ENCODE results near the gene FAM110D.

Gene FAM110D

GRCh38 chr1:26156285-26157038 lies 2.4 kb upstream of the FAM110D start:
- WGBS = 6% methylated on average over 12 of the region's 12 CpGs
- Histone ChIP-seq H3K9ac (ENCODE audit: low read depth, low read length) (no peak overlapping the region), H3K27ac (ENCODE audit: low read depth, low read length) (no peak overlapping the region), H3K4me1 (ENCODE audit: insufficient read depth, low read length) (peaks cover 43% of the 10 kb centered on the region), H3K27me3 (ENCODE audit: insufficient read depth, low read length) (peaks cover 100% of the 10 kb centered on the region), H3K9me3 (ENCODE audit: insufficient read depth, low read depth, low read length) (no peaks in the 10 kb centered on the region), H3K36me3 (ENCODE audit: insufficient read depth, low read length) (no peaks in the 10 kb centered on the region), H3K4me3 (ENCODE audit: low read length) (peak overlapping the region; percentile 41)

GRCh38 chr1:26158271-26158907 lies 490 bp upstream of the FAM110D start:
- Histone ChIP-seq H3K4me3 (ENCODE audit: low read length) (no peak overlapping the region; the same call in 1 of the 2 replicates), H3K27me3 (ENCODE audit: insufficient read depth, low read length) (peaks cover 99% of the 10 kb centered on the region), H3K27ac (ENCODE audit: low read depth, low read length) (no peak overlapping the region), H3K36me3 (ENCODE audit: insufficient read depth, low read length) (no peaks in the 10 kb centered on the region), H3K9ac (ENCODE audit: low read depth, low read length) (no peak overlapping the region), H3K4me1 (ENCODE audit: insufficient read depth, low read length) (peaks cover 43% of the 10 kb centered on the region), H3K9me3 (ENCODE audit: insufficient read depth, low read depth, low read length) (no peaks in the 10 kb centered on the region)
- 74% methylated on average over 5 of the region's 5 CpGs for WGBS

GRCh38 chr1:26159743-26160039 lies 812 bp downstream of the FAM110D start:
- Histone ChIP-seq H3K4me3 (ENCODE audit: low read length) (no peak overlapping the region), H3K4me1 (ENCODE audit: insufficient read depth, low read length) (peaks cover 43% of the 10 kb centered on the region), H3K36me3 (ENCODE audit: insufficient read depth, low read length) (no peaks in the 10 kb centered on the region), H3K9me3 (ENCODE audit: insufficient read depth, low read depth, low read length) (no peaks in the 10 kb centered on the region), H3K9ac (ENCODE audit: low read depth, low read length) (no peak overlapping the region), H3K27me3 (ENCODE audit: insufficient read depth, low read length) (peaks cover 98% of the 10 kb centered on the region), H3K27ac (ENCODE audit: low read depth, low read length) (no peak overlapping the region)
- 71% methylated on average over 4 of the region's 4 CpGs for WGBS

GRCh38 chr1:26160527-26161414 lies 1.9 kb downstream of the FAM110D start:
- peaks cover 42% of the 10 kb centered on the region for H3K4me1 ChIP-seq (ENCODE audit: insufficient read depth, low read length)

GRCh38 chr1:26161415-26162219 lies 2.7 kb downstream of the FAM110D start:
- Histone ChIP-seq H3K9me3 (ENCODE audit: insufficient read depth, low read depth, low read length) (no peaks in the 10 kb centered on the region), H3K27ac (ENCODE audit: low read depth, low read length) (no peak overlapping the region), H3K27me3 (ENCODE audit: insufficient read depth, low read length) (peaks cover 95% of the 10 kb centered on the region), H3K4me1 (ENCODE audit: insufficient read depth, low read length) (peaks cover 37% of the 10 kb centered on the region), H3K4me3 (ENCODE audit: low read length) (peak overlapping the region; percentile 55), H3K36me3 (ENCODE audit: insufficient read depth, low read length) (no peaks in the 10 kb centered on the region), H3K9ac (ENCODE audit: low read depth, low read length) (peak overlapping the region; percentile 70)
- WGBS = 1% methylated on average over 98 of the region's 98 CpGs

More at GRCh38 chr1:26160527-26161414, 1.9 kb downstream of the FAM110D start:
- 27% methylated on average over 18 of the region's 18 CpGs for WGBS
- Histone ChIP-seq H3K4me3 (ENCODE audit: low read length) (peak overlapping the region; percentile 55), H3K27ac (ENCODE audit: low read depth, low read length) (no peak overlapping the region), H3K9me3 (ENCODE audit: insufficient read depth, low read depth, low read length) (no peaks in the 10 kb centered on the region), H3K36me3 (ENCODE audit: insufficient read depth, low read length) (no peaks in the 10 kb centered on the region), H3K9ac (ENCODE audit: low read depth, low read length) (peak overlapping the region; percentile 70), H3K27me3 (ENCODE audit: insufficient read depth, low read length) (peaks cover 97% of the 10 kb centered on the region)

GRCh38 chr1:26162220-26162709 lies 3.4 kb downstream of the FAM110D start:
- peaks cover 93% of the 10 kb centered on the region for H3K27me3 ChIP-seq (ENCODE audit: insufficient read depth, low read length)
- no peaks in the 10 kb centered on the region for H3K36me3 ChIP-seq (ENCODE audit: insufficient read depth, low read length)
- H3K27ac ChIP-seq (ENCODE audit: low read depth, low read length) = no peak overlapping the region
- H3K4me1 ChIP-seq (ENCODE audit: insufficient read depth, low read length) = peaks cover 37% of the 10 kb centered on the region
- H3K9me3 ChIP-seq (ENCODE audit: insufficient read depth, low read depth, low read length) = no peaks in the 10 kb centered on the region
- peak overlapping the region; percentile 70; the same call in 1 of the 2 replicates for H3K9ac ChIP-seq (ENCODE audit: low read depth, low read length)
- H3K4me3 ChIP-seq (ENCODE audit: low read length) = peak overlapping the region; percentile 55
- WGBS = 27% methylated on average over 21 of the region's 21 CpGs

- no peak overlapping the region for H3K9ac ChIP-seq (ENCODE audit: low read depth, low read length)
- H3K4me1 ChIP-seq (ENCODE audit: insufficient read depth, low read length) = peaks cover 29% of the 10 kb centered on the region
- H3K4me3 ChIP-seq (ENCODE audit: low read length) = peak overlapping the region; percentile 52; the same call in 1 of the 2 replicates
- WGBS = 84% methylated on average over 9 of the region's 9 CpGs
- no peak overlapping the region for H3K27ac ChIP-seq (ENCODE audit: low read depth, low read length)
- H3K9me3 ChIP-seq (ENCODE audit: insufficient read depth, low read depth, low read length) = no peaks in the 10 kb centered on the region
- peaks cover 79% of the 10 kb centered on the region for H3K27me3 ChIP-seq (ENCODE audit: insufficient read depth, low read length)
- no peaks in the 10 kb centered on the region for H3K36me3 ChIP-seq (ENCODE audit: insufficient read depth, low read length)
Measured at GRCh38 chr1:26163684-26164035, 4.8 kb downstream of the FAM110D start.

DNA sequence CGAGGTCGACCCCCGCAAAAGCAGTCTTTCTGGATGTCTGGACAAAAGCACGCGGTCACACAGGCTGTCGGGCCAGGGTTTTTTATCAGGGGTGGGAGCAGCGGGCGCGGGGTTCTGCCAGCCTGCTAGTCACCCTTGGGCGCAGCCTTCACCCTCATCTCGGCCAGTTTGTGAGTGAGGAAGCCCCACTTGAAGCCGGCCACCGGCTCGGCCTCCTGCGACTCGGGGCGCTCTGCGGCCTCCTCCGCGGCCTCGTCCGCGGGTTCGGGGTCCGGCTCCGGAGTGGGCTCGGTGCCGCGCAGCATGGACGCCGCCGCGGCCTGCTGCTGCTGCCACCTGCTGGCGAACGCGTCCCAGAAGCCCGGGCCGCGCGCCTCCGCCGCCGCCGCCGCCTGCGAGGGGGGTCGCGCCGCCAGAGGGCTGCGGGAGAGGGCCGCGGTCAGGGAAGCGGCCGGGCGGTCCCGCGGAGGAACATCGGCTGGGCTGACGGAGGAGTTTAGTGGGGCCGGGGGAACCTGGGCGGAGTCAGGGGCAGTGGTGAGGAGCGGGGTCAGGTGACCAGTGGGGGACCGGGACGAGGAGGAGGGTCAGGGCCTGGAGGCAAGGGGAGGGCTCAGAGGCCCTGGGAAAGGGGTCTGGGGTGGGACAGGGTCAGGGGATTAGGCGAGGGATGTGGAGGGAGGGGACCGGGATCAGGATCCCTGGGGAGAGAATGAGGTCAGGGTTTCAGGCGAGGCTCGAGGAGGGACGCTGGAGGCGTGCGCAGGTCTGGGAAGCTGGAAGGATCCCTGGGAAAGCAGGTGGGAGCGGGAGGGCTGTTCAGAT lies 5.4 kb downstream of the FAM110D start:
- Histone ChIP-seq H3K4me3 (ENCODE audit: low read length) (peak overlapping the region; percentile 52), H3K36me3 (ENCODE audit: insufficient read depth, low read length) (no peaks in the 10 kb centered on the region), H3K27me3 (ENCODE audit: insufficient read depth, low read length) (peaks cover 73% of the 10 kb centered on the region), H3K4me1 (ENCODE audit: insufficient read depth, low read length) (peaks cover 29% of the 10 kb centered on the region), H3K9me3 (ENCODE audit: insufficient read depth, low read depth, low read length) (no peaks in the 10 kb centered on the region), H3K9ac (ENCODE audit: low read depth, low read length) (peak overlapping the region; percentile 32; the same call in 1 of the 2 replicates), H3K27ac (ENCODE audit: low read depth, low read length) (peak overlapping the region; percentile 5; the same call in 1 of the 2 replicates)
- 8% methylated on average over 72 of the region's 72 CpGs for WGBS

DNA sequence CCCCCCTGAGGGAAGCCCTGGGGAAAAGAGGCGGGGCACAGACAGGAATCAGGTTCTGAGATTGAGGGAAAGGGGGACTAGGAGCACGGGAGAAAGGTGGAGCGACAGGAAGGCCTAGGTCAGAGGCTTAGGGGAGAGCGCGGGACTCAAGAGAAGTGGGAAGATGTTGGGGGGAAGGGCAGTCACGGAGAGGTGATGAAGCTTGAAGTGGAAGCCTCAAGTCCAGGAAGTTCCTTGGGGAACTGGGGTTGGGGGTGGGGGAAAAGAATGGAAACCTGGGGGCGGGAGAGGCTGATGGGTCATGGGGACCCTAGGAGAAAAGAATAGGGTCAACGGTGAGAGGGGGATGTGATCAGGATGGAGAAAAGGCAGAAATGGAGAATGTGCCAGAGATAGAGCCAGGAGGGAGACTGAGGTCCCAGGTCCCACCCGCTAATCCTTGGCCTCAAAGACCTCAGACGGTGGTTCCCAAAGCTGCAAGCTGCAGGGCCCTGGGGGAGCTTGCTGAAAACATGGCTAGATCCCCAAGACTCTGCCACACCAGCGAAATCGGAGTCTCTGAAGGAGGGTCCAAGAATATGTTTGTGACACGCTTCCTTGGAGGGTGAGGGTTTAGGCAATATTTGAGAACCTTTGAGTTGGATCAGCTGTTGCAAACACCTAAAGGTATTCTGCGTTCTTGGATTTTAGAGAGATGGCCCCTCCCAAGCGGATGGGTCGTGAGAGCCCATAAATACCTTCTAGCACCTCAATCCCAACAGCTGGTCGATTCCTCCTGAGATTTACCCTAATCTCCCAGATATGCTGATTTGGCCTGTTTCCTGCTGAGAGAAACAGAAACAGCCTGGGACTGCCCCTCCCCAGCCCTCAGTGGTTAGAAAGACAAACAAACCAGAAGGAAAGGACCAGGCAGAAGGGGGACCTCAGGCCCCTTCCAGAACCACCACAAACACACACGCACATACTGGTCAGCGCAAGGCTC lies 6.3 kb downstream of the FAM110D start:
- Histone ChIP-seq H3K9ac (ENCODE audit: low read depth, low read length) (peak overlapping the region; percentile 32; the same call in 1 of the 2 replicates), H3K4me3 (ENCODE audit: low read length) (peak overlapping the region; percentile 52), H3K36me3 (ENCODE audit: insufficient read depth, low read length) (no peaks in the 10 kb centered on the region), H3K9me3 (ENCODE audit: insufficient read depth, low read depth, low read length) (no peaks in the 10 kb centered on the region), H3K27ac (ENCODE audit: low read depth, low read length) (peak overlapping the region; percentile 5; the same call in 1 of the 2 replicates), H3K4me1 (ENCODE audit: insufficient read depth, low read length) (peaks cover 29% of the 10 kb centered on the region), H3K27me3 (ENCODE audit: insufficient read depth, low read length) (peaks cover 64% of the 10 kb centered on the region)
- 29% methylated on average over 19 of the region's 19 CpGs for whole genome bisulfite sequencing

Data from HUES64 (cell line).